WERI-Rb-1 (cell line): Measurements from ENCODE around the gene ARHGAP19.
"Not testable (repeated sequence)": the region's sequence is repeated elsewhere in the genome, so short reads cannot be mapped to it uniquely, and the experiment has no call there.

Experiments used
- DNase-seq: peaks from one replicate; pipeline ENCODE4 v3.0.0-alpha.2; 2020
- H3K27ac ChIP-seq: fragments of 250-450 bp; sonication (Bioruptor Pico); 2 replicates; pipeline ENCODE4 v1.5.1; 2020; ENCODE audit warnings: mild to moderate bottlenecking, moderate library complexity
- H3K27me3 ChIP-seq: fragments of 250-450 bp; sonication (Bioruptor Pico); 2 replicates; pipeline ENCODE4 v1.5.1; 2021; ENCODE audit warnings: mild to moderate bottlenecking, low read depth, moderate library complexity; ENCODE audit not compliant: insufficient read depth, severe bottlenecking
- H3K36me3 ChIP-seq: fragments of 250-450 bp; sonication (Bioruptor Pico); 2 replicates; pipeline ENCODE4 v1.5.1; 2020; ENCODE audit warnings: mild to moderate bottlenecking, moderate library complexity
- H3K4me3 ChIP-seq: 2 replicates; pipeline ENCODE4 v1.5.1; 2011; ENCODE audit warnings: low read depth, mild to moderate bottlenecking, control low read depth, low read length
- H3K9me3 ChIP-seq: fragments of 250-450 bp; sonication (Bioruptor Pico); 2 replicates; pipeline ENCODE4 v1.5.1; 2021; ENCODE audit warnings: mild to moderate bottlenecking, moderate library complexity; ENCODE audit not compliant: severe bottlenecking
- TF ChIP-seq, protein P1 (sequence below): IDR thresholded peaks from 2 replicates; pipeline ENCODE4 v1.5.1; 2011; ENCODE audit warnings: low read depth, mild to moderate bottlenecking, control low read depth, inconsistent platforms, low read length

ARHGAP19 gene

DNA sequence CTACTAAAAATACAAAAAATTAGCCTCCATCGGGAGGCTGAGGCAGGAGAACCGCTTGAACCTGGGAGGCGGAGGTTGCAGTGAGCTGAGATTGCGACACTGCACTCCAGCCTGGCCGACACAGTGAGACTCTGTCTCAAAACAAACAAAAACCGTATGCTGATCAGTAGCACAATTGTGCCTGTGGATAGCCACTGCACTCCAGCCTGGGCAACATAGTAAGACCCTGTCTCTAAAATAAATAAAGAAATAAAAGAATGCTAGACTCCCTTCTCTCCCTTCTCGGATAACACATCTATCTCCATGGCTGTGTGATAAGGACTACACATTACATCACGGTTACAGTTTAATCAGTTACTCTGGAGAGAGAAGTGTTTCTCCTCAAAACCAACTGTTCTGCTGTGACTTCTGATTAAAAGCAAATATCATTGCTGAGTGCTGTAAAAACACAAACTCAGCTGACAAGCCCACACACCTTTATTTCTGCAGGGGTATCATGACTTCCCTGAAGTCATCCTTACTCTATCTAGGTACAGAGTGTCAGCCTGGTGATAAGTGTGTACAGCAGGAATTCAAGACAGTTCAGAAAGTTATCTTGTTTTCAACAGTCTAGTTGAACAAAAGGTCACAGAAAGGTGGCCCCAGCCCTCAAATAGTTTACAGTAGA, 5.3 kb upstream of the ARHGAP19 start:
- no peak for DNase-seq
- H3K4me3 ChIP-seq, result no peak overlapping the region
- TF ChIP-seq, protein P1, sequence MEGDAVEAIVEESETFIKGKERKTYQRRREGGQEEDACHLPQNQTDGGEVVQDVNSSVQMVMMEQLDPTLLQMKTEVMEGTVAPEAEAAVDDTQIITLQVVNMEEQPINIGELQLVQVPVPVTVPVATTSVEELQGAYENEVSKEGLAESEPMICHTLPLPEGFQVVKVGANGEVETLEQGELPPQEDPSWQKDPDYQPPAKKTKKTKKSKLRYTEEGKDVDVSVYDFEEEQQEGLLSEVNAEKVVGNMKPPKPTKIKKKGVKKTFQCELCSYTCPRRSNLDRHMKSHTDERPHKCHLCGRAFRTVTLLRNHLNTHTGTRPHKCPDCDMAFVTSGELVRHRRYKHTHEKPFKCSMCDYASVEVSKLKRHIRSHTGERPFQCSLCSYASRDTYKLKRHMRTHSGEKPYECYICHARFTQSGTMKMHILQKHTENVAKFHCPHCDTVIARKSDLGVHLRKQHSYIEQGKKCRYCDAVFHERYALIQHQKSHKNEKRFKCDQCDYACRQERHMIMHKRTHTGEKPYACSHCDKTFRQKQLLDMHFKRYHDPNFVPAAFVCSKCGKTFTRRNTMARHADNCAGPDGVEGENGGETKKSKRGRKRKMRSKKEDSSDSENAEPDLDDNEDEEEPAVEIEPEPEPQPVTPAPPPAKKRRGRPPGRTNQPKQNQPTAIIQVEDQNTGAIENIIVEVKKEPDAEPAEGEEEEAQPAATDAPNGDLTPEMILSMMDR, result no peak
- no peak overlapping the region for H3K27ac ChIP-seq
- H3K27me3 ChIP-seq, result no peaks in the 10 kb centered on the region
- H3K36me3 ChIP-seq, result no peaks in the 10 kb centered on the region
- H3K9me3 ChIP-seq, result no peaks in the 10 kb centered on the region

DNA sequence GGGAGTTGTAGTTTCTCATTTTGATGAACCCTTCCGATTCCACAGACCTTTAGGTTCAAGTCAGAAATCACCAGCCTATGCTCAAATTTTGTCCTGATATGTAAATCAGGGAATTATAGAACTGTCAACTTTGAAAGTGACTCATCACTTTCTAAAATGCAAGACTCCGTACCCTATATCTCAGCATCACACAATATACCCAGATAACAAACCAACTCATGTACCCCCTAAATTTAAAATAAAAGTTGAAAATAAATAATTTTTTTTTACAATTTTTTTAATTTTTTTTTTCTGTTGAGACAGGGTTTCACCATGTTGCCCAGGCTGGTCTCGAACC, 393 bp upstream of the ARHGAP19 start:
- no peak overlapping the region; the same call in 1 of the 2 replicates for H3K27ac ChIP-seq

DNA sequence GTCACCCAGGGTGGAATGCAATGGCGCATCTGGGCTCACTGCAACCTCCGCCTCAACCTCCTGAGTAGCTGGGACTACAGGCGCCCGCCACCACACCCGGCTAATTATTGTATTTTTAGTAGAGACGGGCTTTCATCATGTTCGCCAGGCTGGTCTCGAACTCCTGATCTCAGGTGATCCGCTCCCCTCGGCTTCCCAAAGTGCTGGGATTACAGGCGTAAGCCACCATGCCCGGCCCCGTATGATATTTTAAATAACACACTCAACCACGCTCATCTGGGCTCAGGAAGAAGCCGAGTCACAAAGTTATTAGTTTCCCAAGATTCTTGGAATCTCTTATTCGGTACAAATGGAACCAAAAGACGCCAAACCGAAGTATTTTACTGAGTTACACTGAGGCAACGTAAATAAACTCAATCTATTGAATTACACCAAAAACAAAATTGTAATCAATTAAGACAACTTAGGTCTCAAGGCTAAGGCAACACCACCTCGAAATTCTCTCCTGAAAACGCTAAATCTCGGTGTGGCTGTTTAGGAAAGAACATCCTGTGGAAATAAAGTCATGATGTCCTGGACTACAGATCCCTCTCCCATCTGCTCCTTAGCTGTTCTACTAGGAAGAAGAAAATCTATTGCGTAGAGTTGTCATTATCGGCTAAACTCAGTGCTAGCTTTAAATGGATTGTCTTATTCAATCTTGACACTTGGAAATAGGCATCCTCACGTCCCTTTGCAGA, 910 bp downstream of the ARHGAP19 start:
- H3K27ac ChIP-seq, result peak overlapping the region; percentile 97
- DNase-seq, result peak; percentile 28

More for the DNA sequence above, 393 bp upstream of the ARHGAP19 start:
- no peak for DNase-seq
- TF ChIP-seq, protein P1, result no peak
- Histone ChIP-seq H3K27me3 (no peaks in the 10 kb centered on the region), H3K9me3 (no peaks in the 10 kb centered on the region), H3K36me3 (peaks cover 4% of the 10 kb centered on the region), H3K4me3 (no peak overlapping the region)

DNA sequence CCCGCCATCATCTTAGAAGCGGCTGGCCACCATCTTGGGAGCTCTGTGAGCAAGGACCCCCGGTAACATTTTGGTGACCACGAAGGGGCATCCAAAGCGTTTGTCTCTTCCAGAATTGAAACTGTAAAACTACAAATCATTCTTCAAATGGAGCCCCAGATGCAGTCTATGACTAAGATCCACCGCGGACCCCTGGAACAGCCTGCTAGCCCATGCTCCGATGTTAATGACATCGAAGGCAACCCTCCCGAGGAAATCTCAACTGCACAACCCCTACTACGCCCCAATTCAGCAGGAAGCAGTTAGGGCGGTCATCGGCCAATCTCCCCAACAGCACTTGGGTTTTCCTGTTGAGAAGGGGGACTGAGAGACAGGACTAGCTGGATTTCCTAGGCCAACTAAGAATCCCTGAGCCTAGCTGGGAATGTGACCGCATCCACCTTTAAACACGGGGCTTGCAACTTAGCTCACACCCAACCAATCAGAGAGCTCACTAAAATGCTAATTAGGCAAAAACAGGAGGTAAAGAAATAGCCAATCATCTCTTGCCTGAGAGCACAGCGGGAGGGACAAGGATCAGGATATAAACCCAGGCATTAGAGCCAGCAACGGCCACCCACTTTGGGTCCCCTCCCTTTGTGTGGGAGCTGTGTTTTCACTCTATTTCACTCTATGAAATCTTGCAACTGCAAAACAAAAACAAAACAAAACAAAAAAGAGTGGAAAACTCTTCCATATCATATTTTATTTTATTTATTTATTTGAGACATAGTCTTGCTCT, 1.7 kb downstream of the ARHGAP19 start:
- DNase-seq, result peak; percentile 21
- Histone ChIP-seq H3K4me3 (peak overlapping the region; percentile 91), H3K36me3 (peaks cover 15% of the 10 kb centered on the region), H3K27ac (peak overlapping the region; percentile 97)
- H3K27me3 ChIP-seq, H3K9me3 ChIP-seq: not testable (repeated sequence)

More for the DNA sequence above, 910 bp downstream of the ARHGAP19 start:
- TF ChIP-seq, protein P1, result no peak
- peak overlapping the region; percentile 91 for H3K4me3 ChIP-seq
- no peaks in the 10 kb centered on the region for H3K9me3 ChIP-seq
- H3K27me3 ChIP-seq, result no peaks in the 10 kb centered on the region
- H3K36me3 ChIP-seq, result peaks cover 15% of the 10 kb centered on the region

DNA sequence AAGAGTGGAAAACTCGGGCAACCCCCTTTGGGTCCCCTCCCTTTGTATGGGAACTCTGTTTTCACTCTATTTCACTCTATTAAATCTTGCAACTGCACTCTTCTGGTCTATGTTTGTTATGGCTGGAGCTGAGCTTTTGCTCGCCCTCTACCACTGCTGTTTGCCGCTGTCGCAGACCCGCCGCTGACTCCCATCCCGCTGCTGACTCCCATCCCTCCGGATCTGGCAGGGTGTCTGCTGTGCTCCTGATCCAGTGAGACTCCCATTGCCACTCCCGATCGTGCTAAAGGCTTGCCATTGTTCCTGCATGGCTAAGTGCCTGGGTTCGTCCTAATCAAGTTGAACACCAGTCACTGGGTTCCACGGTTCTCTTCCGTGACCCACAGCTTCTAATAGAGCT, 2.4 kb downstream of the ARHGAP19 start:
- peaks cover 15% of the 10 kb centered on the region for H3K36me3 ChIP-seq
- DNase-seq, H3K4me3 ChIP-seq, H3K27me3 ChIP-seq, H3K27ac ChIP-seq, H3K9me3 ChIP-seq: not testable (repeated sequence)

DNA sequence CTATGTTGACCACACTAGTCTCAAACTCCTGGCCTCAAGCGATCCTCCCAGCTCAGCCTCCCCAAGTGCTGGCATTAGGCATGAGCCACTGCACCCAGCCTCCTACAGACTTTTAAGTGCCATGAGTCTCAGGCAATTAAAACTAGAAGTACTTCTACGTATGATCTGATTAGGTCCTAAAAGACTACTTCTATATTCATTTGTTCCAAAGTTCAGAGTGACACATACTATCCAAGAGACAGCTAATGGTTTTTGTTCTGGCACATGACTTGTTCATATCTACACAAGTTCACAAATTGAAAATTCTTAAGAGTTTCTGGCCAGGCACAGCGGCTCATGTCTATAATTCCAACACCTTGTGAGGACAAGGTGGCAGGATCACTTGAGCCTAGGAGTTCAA, 11.7 kb downstream of the ARHGAP19 start:
- TF ChIP-seq, protein P1, result no peak
- Histone ChIP-seq H3K27me3 (no peaks in the 10 kb centered on the region), H3K27ac (no peak overlapping the region), H3K36me3 (no peaks in the 10 kb centered on the region), H3K9me3 (no peaks in the 10 kb centered on the region), H3K4me3 (no peak overlapping the region)
- DNase-seq, result no peak
